CD4-positive, alpha-beta T cell (primary cell): ENCODE results near the gene SGMS2. TPM values are rescaled to one million over a fixed set of nuclear protein-coding genes. Genes with fewer than 3 reads are reported as not detected.
A peak's percentile ranks its signal among the peaks of the same experiment; 100 is the strongest.

ENCODE experiments used
- ATAC-seq: fragments of 200-7000 bp; cut with Tn5 transposase; one replicate; pipeline ENCODE4 v1.10.0; 2022; ENCODE audit warnings: mild to moderate bottlenecking; ENCODE audit not compliant: poor library complexity
- CTCF ChIA-PET: fragments of 350-600 bp; sonication (Branson Sonifier 250); formaldehyde crosslinking; loops from one replicate; lab custom pipeline; 2021; ENCODE audit warnings: antibody characterized with exemption, inconsistent platforms; lab: Charles Lee
- POLR2A ChIA-PET: fragments of 350-600 bp; sonication (Branson Sonifier 250); formaldehyde crosslinking; loops from one replicate; lab custom pipeline; 2021; ENCODE audit warnings: antibody characterized with exemption, inconsistent platforms; lab: Charles Lee
- DNase-seq, 14 experiments: peaks; one replicate each; pipeline ENCODE4 v3.0.0-alpha.2; 2013 to 2020; ENCODE audit warnings: mixed read lengths in 2 of 14
- H3K27ac ChIP-seq, 2 donors: one replicate each; pipeline versions ENCODE4 v1.5.1 to v1.7.0; 2013; ENCODE audit warnings: low read length in 2 of 2, low read depth in 1 of 2, mild to moderate bottlenecking in 1 of 2
- H3K27me3 ChIP-seq, 2 experiments: 1 replicate in 1 of 2; 2 replicates in 1 of 2; pipeline versions ENCODE4 v1.6.1 to v1.7.0; 2013; ENCODE audit warnings: low read length in 2 of 2, control low read depth in 1 of 2, mild to moderate bottlenecking in 1 of 2, moderate library complexity in 1 of 2; ENCODE audit not compliant: insufficient read depth in 2 of 2, control insufficient read depth in 1 of 2
- H3K36me3 ChIP-seq: one replicate; pipeline ENCODE4 v1.6.1; 2013; ENCODE audit warnings: low read length, control low read depth; ENCODE audit not compliant: insufficient read depth
- H3K4me1 ChIP-seq: one replicate; pipeline ENCODE4 v1.6.1; 2013; ENCODE audit warnings: low read length, control low read depth; ENCODE audit not compliant: insufficient read depth
- H3K4me3 ChIP-seq: one replicate; pipeline ENCODE4 v1.5.1; 2013; ENCODE audit warnings: mild to moderate bottlenecking, low read length, moderate library complexity
- H3K9me3 ChIP-seq, 2 experiments: 1 replicate in 1 of 2; 2 replicates in 1 of 2; pipeline versions ENCODE4 v1.6.1 to v1.7.0; 2013; ENCODE audit warnings: low read length in 2 of 2, mild to moderate bottlenecking in 2 of 2, control low read depth in 1 of 2, moderate library complexity in 1 of 2; ENCODE audit not compliant: control insufficient read depth in 1 of 2, insufficient read depth in 1 of 2
- H3K27ac Mint-ChIP-seq: one replicate; pipeline ENCODE4 v1.8.0; 2020; ENCODE audit warnings: mixed read lengths
- H3K27me3 Mint-ChIP-seq: one replicate; pipeline ENCODE4 v1.8.0; 2021; ENCODE audit warnings: mixed read lengths
- H3K36me3 Mint-ChIP-seq: one replicate; pipeline ENCODE4 v1.8.0; 2021; ENCODE audit warnings: low read depth, mixed read lengths
- H3K4me1 Mint-ChIP-seq: one replicate; pipeline ENCODE4 v1.8.0; 2021; ENCODE audit warnings: low read depth, mixed read lengths
- H3K4me3 Mint-ChIP-seq: one replicate; pipeline ENCODE4 v1.8.0; 2020; ENCODE audit warnings: mild to moderate bottlenecking, mixed read lengths
- H3K9me3 Mint-ChIP-seq: one replicate; pipeline ENCODE4 v1.8.0; 2020; ENCODE audit warnings: mixed read lengths
- CTCF ChIP-seq: fragments of 200-600 bp; IDR thresholded peaks from one replicate; pipeline ENCODE4 v1.8.0; 2022; ENCODE audit warnings: antibody characterized with exemption, mild to moderate bottlenecking
- intact Hi-C, 2 experiments: fragments of 100-400 bp; cut with DNase I in 1 of 2; cut with micrococcal nuclease in 1 of 2; formaldehyde crosslinking; loops; one replicate each; pipeline versions ENCODE4 v1.15.1 to v1.9.0; 2023 to 2025; cut with DNase I, micrococcal nuclease
- total RNA-seq, 174 experiments: library from RNA in 2 of 174; stranded (reverse) in 2 of 174; gene quantifications; one replicate each; pipeline ENCODE4 v1.2.3 and lab custom pipeline; 2021 to 2026

SGMS2 gene
- total RNA-seq, 2 experiments from 2014 or later = 0.08 TPM; not detected in 1

- no peak for ATAC-seq
- POLR2A ChIA-PET = no interaction called here
- no peak overlapping the region for H3K4me3 Mint-ChIP-seq
- intact Hi-C loops = no loop called here
- no peak overlapping the region for H3K27ac Mint-ChIP-seq
- CTCF ChIA-PET = no interaction called here
- TF ChIP-seq CTCF = no peak
- no peaks in the 10 kb centered on the region for H3K4me1 Mint-ChIP-seq
- H3K4me3 ChIP-seq = no peak overlapping the region
- no peaks in the 10 kb centered on the region for H3K4me1 ChIP-seq
- H3K9me3 ChIP-seq = no peaks in the 10 kb centered on the region
- no peaks in the 10 kb centered on the region for H3K36me3 Mint-ChIP-seq
- H3K9me3 Mint-ChIP-seq = no peaks in the 10 kb centered on the region
- DNase-seq = no peak
- no peaks in the 10 kb centered on the region for H3K36me3 ChIP-seq
- peaks cover 5 to 22% of the 10 kb centered on the region in 2 experiments for H3K27me3 ChIP-seq
- H3K27ac ChIP-seq = no peak overlapping the region
- H3K27me3 Mint-ChIP-seq = peaks cover 4% of the 10 kb centered on the region
Observed at GRCh38 chr4:107858158-107858742, 33.5 kb downstream of the SGMS2 start.

- H3K27ac Mint-ChIP-seq = no peak overlapping the region
- intact Hi-C loops = no loop called here
- no peaks in the 10 kb centered on the region for H3K9me3 Mint-ChIP-seq
- no peak for TF ChIP-seq CTCF
- DNase-seq = peak in 3 of 14 experiments; percentile 13 to 23 (median 18)
- Histone ChIP-seq H3K36me3 (no peaks in the 10 kb centered on the region), H3K27ac (no peak overlapping the region), H3K4me1 (no peaks in the 10 kb centered on the region), H3K4me3 (no peak overlapping the region), H3K9me3 (no peaks in the 10 kb centered on the region), H3K27me3 (peaks cover 2 to 22% of the 10 kb centered on the region in 2 experiments)
- H3K4me1 Mint-ChIP-seq = no peaks in the 10 kb centered on the region
- peaks cover 5% of the 10 kb centered on the region for H3K27me3 Mint-ChIP-seq
- CTCF ChIA-PET = no interaction called here
- POLR2A ChIA-PET = no interaction called here
- H3K36me3 Mint-ChIP-seq = no peaks in the 10 kb centered on the region
- no peak overlapping the region for H3K4me3 Mint-ChIP-seq
- ATAC-seq = peak; percentile 48
Observed at GRCh38 chr4:107862658-107863057, 37.9 kb downstream of the SGMS2 start.

- CTCF ChIA-PET = no interaction called here
- no peaks in the 10 kb centered on the region for H3K36me3 ChIP-seq
- Mint-ChIP-seq H3K4me3 (no peak overlapping the region), H3K27ac (no peak overlapping the region), H3K9me3 (no peaks in the 10 kb centered on the region), H3K4me1 (no peaks in the 10 kb centered on the region), H3K27me3 (peaks cover 5% of the 10 kb centered on the region), H3K36me3 (no peaks in the 10 kb centered on the region)
- ATAC-seq (no peak), DNase-seq (no peak)
- no peak overlapping the region for H3K4me3 ChIP-seq
- no peaks in the 10 kb centered on the region for H3K4me1 ChIP-seq
- intact Hi-C loops = no loop called here
- peaks cover 2 to 17% of the 10 kb centered on the region in 2 experiments for H3K27me3 ChIP-seq
- POLR2A ChIA-PET = no interaction called here
- no peaks in the 10 kb centered on the region for H3K9me3 ChIP-seq
- no peak for TF ChIP-seq CTCF
- no peak overlapping the region for H3K27ac ChIP-seq
Observed at GRCh38 chr4:107863416-107863815, 38.7 kb downstream of the SGMS2 start.
